BE2C (cell line): ENCODE data around the gene PALD1.

Source experiments
- DNase-seq: peaks from one replicate; pipeline ENCODE4 v3.0.0-alpha.2; 2020
- H3K27me3 ChIP-seq: fragments of 250-450 bp; sonication (Bioruptor Pico); 2 replicates; pipeline ENCODE4 v1.5.1; 2020; ENCODE audit warnings: mild to moderate bottlenecking
- H3K36me3 ChIP-seq: fragments of 250-450 bp; sonication (Bioruptor Pico); 2 replicates; pipeline ENCODE4 v1.5.1; 2020; ENCODE audit warnings: mild to moderate bottlenecking
- H3K4me1 ChIP-seq: fragments of 250-450 bp; sonication (Bioruptor Pico); 2 replicates; pipeline ENCODE4 v1.5.1; 2020
- H3K4me3 ChIP-seq: 2 replicates; pipeline ENCODE4 v1.5.1; 2011; ENCODE audit warnings: low read depth, low read length
- H3K9me3 ChIP-seq: fragments of 250-450 bp; sonication (Bioruptor Pico); 2 replicates; pipeline ENCODE4 v1.5.1; 2020
- CTCF ChIP-seq: IDR thresholded peaks from 2 replicates; pipeline ENCODE4 v1.5.1; 2012; ENCODE audit warnings: mild to moderate bottlenecking, low read depth, low read length

The PALD1 gene

GRCh38 chr10:70538731-70539338, 60.3 kb downstream of the PALD1 start:
- TF ChIP-seq CTCF = no peak

DNA sequence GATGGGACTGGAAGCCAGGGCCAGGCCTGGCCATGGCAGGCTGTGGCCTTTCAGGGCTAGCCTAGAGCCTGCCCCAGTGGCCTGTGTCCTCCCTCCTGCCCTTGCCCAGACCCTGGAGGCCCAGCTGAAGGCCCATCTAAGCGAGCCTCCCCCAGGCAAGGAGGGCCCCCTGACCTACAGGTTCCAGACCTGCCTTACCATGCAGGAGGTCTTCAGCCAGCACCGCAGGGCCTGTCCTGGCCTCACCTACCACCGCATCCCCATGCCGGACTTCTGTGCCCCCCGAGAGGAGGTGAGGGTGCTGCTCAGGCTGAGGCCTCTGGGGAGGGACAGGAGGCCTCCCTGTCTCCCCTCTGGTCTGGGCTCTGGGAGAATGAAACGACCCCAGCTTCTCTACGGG, 60.9 kb downstream of the PALD1 start:
- no peak for TF ChIP-seq CTCF
- no peaks in the 10 kb centered on the region for H3K36me3 ChIP-seq
- H3K9me3 ChIP-seq = no peaks in the 10 kb centered on the region
- no peak for DNase-seq
- no peak overlapping the region for H3K4me3 ChIP-seq
- no peaks in the 10 kb centered on the region for H3K4me1 ChIP-seq
- H3K27me3 ChIP-seq = no peaks in the 10 kb centered on the region

More at GRCh38 chr10:70538731-70539338, 60.3 kb downstream of the PALD1 start:
- Histone ChIP-seq H3K4me3 (no peak overlapping the region), H3K27me3 (no peaks in the 10 kb centered on the region), H3K4me1 (no peaks in the 10 kb centered on the region), H3K9me3 (no peaks in the 10 kb centered on the region), H3K36me3 (no peaks in the 10 kb centered on the region)
- no peak for DNase-seq

DNA sequence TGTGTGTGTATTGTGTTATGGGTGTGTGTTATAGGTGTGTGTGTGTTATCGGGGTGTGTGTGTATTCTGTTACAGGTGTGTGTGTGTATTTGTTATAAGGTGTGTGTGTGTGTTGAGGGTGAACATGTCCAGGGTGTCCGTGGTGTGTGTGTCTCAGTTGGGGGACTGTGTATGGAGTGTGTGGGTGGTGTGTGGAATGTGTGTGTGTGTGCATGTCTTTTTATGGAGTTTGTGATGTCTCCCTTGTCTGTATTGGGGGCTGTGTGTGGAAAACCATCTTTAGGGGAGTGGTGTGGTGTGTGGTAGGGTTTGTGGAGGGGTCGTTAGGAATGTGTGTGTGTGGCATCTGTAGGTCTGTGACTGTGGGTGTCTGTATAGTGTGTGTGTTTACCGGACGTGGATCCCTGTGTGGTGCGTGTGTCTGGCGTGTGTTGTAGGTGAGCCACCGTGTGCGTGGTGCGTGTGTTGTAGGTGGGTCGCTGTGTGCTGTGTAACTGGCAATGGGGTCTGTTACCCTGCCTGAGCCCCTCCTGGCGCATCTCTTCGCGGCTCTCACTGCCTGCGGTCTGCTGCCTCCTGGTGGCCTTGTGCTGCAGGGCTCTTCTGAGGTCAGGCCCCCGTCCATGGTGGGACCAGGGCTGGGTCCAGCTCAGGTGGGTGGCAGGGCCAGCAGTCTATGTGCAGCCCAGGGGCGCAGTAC, 61.7 kb downstream of the PALD1 start:
- Histone ChIP-seq H3K9me3 (no peaks in the 10 kb centered on the region), H3K36me3 (no peaks in the 10 kb centered on the region), H3K4me1 (no peaks in the 10 kb centered on the region), H3K4me3 (no peak overlapping the region), H3K27me3 (no peaks in the 10 kb centered on the region)
- peak; percentile 53 for DNase-seq
- TF ChIP-seq CTCF = peak; percentile 70

DNA sequence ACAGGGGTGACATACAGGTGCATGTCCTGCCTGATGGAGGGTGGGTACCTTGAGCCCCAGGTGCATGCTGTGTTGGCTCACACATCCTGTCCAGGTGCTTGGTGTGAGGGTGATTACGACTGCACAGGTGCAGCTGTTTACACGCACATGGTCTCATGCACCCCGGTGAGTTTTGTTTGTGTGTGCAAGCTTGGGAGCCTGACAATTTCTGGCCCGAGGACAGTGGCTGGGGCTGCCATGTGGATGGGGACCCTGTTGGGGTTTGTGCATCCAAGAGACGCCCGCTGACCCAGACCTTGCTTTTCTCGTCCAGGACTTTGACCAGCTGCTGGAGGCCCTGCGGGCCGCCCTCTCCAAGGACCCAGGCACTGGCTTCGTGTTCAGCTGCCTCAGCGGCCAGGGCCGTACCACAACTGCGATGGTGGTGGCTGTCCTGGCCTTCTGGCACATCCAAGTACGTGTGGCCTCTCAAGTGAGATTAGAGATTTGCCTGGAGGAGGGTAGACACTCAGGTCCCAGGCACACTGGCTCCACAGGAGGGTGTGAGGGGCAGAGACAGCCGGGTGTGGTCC, 62.3 kb downstream of the PALD1 start:
- no peaks in the 10 kb centered on the region for H3K4me1 ChIP-seq
- DNase-seq = no peak
- TF ChIP-seq CTCF = no peak
- no peaks in the 10 kb centered on the region for H3K9me3 ChIP-seq
- no peak overlapping the region for H3K4me3 ChIP-seq
- H3K27me3 ChIP-seq = no peaks in the 10 kb centered on the region
- no peaks in the 10 kb centered on the region for H3K36me3 ChIP-seq

GRCh38 chr10:70541736-70542564, 63.4 kb downstream of the PALD1 start:
- no peak overlapping the region for H3K4me3 ChIP-seq
- no peaks in the 10 kb centered on the region for H3K36me3 ChIP-seq
- H3K4me1 ChIP-seq = no peaks in the 10 kb centered on the region
- H3K9me3 ChIP-seq = no peaks in the 10 kb centered on the region
- DNase-seq = no peak
- TF ChIP-seq CTCF = no peak
- no peaks in the 10 kb centered on the region for H3K27me3 ChIP-seq
